Gastrocnemius medialis (tissue), 4 donors: ENCODE results near the gene USP44. TPM values are rescaled to one million over a fixed set of nuclear protein-coding genes. Genes with fewer than 3 reads are reported as not detected.
A peak's percentile ranks its signal among the peaks of the same experiment; 100 is the strongest.

Experiments
- ATAC-seq, 2 donors: fragments of 150-250 bp; one replicate each; pipeline ENCODE4 v1.9.1; 2016
- DNase-seq, 2 donors: peaks; one replicate each; pipeline ENCODE4 v3.0.0-alpha.2; 2019
- H3K27ac ChIP-seq, 4 donors: fragments of 200-600 bp; sonication (generic); 1 replicate in 1 of 4; 2 replicates in 3 of 4; pipeline ENCODE4 v1.5.1; 2016 to 2018; ENCODE audit warnings: mild to moderate bottlenecking in 2 of 4, moderate library complexity in 1 of 4
- H3K27me3 ChIP-seq, 3 donors: fragments of 200-600 bp; sonication (generic) in 2 of 3; 1 replicate in 1 of 3; 2 replicates in 2 of 3; pipeline versions ENCODE4 v1.5.1 to v1.6.0; 2016 to 2019; ENCODE audit warnings: mild to moderate bottlenecking in 1 of 3, moderate library complexity in 1 of 3
- H3K36me3 ChIP-seq, 2 donors: fragments of 200-600 bp; sonication (generic) in 1 of 2; one replicate each; pipeline ENCODE4 v1.5.1; 2017 to 2018
- H3K4me1 ChIP-seq, 2 donors: fragments of 200-600 bp; sonication (generic) in 1 of 2; one replicate each; pipeline ENCODE4 v1.5.1; 2016 to 2017; ENCODE audit warnings: mild to moderate bottlenecking in 2 of 2
- H3K4me3 ChIP-seq, 4 donors: fragments of 200-600 bp; sonication (generic) in 3 of 4; 1 replicate in 1 of 4; 2 replicates in 3 of 4; pipeline ENCODE4 v1.5.1; 2016 to 2019; ENCODE audit warnings: mild to moderate bottlenecking in 2 of 4
- H3K9me3 ChIP-seq, 3 donors: fragments of 200-600 bp; sonication (generic) in 2 of 3; 1 replicate in 1 of 3; 2 replicates in 2 of 3; pipeline ENCODE4 v1.5.1; 2016 to 2019
- POLR2A ChIP-seq, 2 donors: fragments of 450-650 bp; IDR thresholded peaks; one replicate each; pipeline ENCODE4 v1.6.1; 2017; ENCODE audit warnings: antibody characterized with exemption in 2 of 2, mild to moderate bottlenecking in 2 of 2, moderate library complexity in 2 of 2
- in situ Hi-C, 4 donors: fragments of 200-750 bp; cut with MboI; loops; one replicate each; pipeline versions ENCODE4 v1.15.0 to v1.8.0; 2017; ENCODE audit warnings: low sequenced_read_pairs in 4 of 4
- intact Hi-C: fragments of 100-400 bp; cut with DNase I; formaldehyde crosslinking; loops from one replicate; pipeline ENCODE4 v1.15.1; 2023; ENCODE audit warnings: low total_unique reads
- total RNA-seq, 4 donors: library from RNA; depleted of rRNA; stranded (reverse); fragments of >200 nt; gene quantifications; one replicate each; pipeline versions ENCODE4 v1.1.0 to v1.2.3, GENCODE V29; 2016
- TF ChIP-seq, protein P1 (sequence below), 5 experiments: fragments of 450-650 bp in 3 of 5; fragments of 200-600 bp in 2 of 5; sonication (generic) in 2 of 5; IDR thresholded peaks in 4 of 5; conservative IDR thresholded peaks in 1 of 5; 1 replicate in 4 of 5; 2 replicates in 1 of 5; pipeline ENCODE4 v1.5.1; 2016 to 2019; ENCODE audit warnings: antibody characterized with exemption in 5 of 5, mild to moderate bottlenecking in 3 of 5, moderate library complexity in 3 of 5

USP44 gene
- total RNA-seq, 4 donors from 2014 or later, result 0.07 to 0.42 (median 0.34) TPM

- TF ChIP-seq, protein P1, sequence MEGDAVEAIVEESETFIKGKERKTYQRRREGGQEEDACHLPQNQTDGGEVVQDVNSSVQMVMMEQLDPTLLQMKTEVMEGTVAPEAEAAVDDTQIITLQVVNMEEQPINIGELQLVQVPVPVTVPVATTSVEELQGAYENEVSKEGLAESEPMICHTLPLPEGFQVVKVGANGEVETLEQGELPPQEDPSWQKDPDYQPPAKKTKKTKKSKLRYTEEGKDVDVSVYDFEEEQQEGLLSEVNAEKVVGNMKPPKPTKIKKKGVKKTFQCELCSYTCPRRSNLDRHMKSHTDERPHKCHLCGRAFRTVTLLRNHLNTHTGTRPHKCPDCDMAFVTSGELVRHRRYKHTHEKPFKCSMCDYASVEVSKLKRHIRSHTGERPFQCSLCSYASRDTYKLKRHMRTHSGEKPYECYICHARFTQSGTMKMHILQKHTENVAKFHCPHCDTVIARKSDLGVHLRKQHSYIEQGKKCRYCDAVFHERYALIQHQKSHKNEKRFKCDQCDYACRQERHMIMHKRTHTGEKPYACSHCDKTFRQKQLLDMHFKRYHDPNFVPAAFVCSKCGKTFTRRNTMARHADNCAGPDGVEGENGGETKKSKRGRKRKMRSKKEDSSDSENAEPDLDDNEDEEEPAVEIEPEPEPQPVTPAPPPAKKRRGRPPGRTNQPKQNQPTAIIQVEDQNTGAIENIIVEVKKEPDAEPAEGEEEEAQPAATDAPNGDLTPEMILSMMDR (IDR thresholded peaks at IDR 0.05 in 4 of 5, conservative IDR thresholded peaks at IDR 0.05 in 1 of 5), result no peak
- TF ChIP-seq POLR2A (IDR thresholded peaks at IDR 0.05), result no peak
- H3K36me3 ChIP-seq, result peaks cover 0 to 40% of the 10 kb centered on the region in 2 donors
- no peak overlapping the region for H3K27ac ChIP-seq
- intact Hi-C loops (no loop called here), in situ Hi-C loops (no loop called here)
- no peak overlapping the region for H3K4me3 ChIP-seq
- ATAC-seq (no peak), DNase-seq (no peak)
- no peaks in the 10 kb centered on the region for H3K9me3 ChIP-seq
- no peaks in the 10 kb centered on the region for H3K27me3 ChIP-seq
- peaks cover 35 to 38% of the 10 kb centered on the region in 2 donors for H3K4me1 ChIP-seq
These were observed 71.0 kb downstream of the USP44 start for GRCh38 chr12:95480230-95480629.

GRCh38 chr12:95474660-95474958 lies 76.7 kb downstream of the USP44 start:
- DNase-seq, result no peak
- TF ChIP-seq, protein P1 (IDR thresholded peaks at IDR 0.05 in 4 of 5, conservative IDR thresholded peaks at IDR 0.05 in 1 of 5), result no peak
- TF ChIP-seq POLR2A (IDR thresholded peaks at IDR 0.05), result no peak
- Histone ChIP-seq H3K27ac (peak overlapping the region; percentile 93 to 99 (median 96)), H3K4me3 (peak overlapping the region; percentile 81 to 100 (median 90)), H3K9me3 (no peaks in the 10 kb centered on the region), H3K4me1 (peaks cover 14 to 34% of the 10 kb centered on the region in 2 donors), H3K36me3 (peaks cover 0 to 32% of the 10 kb centered on the region in 2 donors), H3K27me3 (no peaks in the 10 kb centered on the region)
- in situ Hi-C loops (loop anchor here in 1 of 4 donors (5.0 kb wide), 1 partner anchor 87 kb away; no protein-coding TSS in a partner anchor), intact Hi-C loops (loop anchor here (1.0 to 10.0 kb wide), 3 partner anchors 257 to 560 kb away; partner anchors contain the start of genes FGD6, LTA4H, NDUFA12 and VEZT)
- no peak for ATAC-seq

- no peaks in the 10 kb centered on the region for H3K9me3 ChIP-seq
- in situ Hi-C loops (loop anchor here in 1 of 4 donors (5.0 kb wide), 1 partner anchor 87 kb away; no protein-coding TSS in a partner anchor), intact Hi-C loops (loop anchor here (1.0 to 10.0 kb wide), 5 partner anchors 89 to 561 kb away; partner anchors contain the start of genes FGD6, LTA4H, NDUFA12 and NR2C1)
- ATAC-seq (peak; percentile 94 to 97), DNase-seq (peak; percentile 96 to 97)
- TF ChIP-seq, protein P1 (IDR thresholded peaks at IDR 0.05 in 4 of 5, conservative IDR thresholded peaks at IDR 0.05 in 1 of 5), result no peak
- peak; percentile 77 to 80 for TF ChIP-seq POLR2A (IDR thresholded peaks at IDR 0.05)
- H3K4me1 ChIP-seq, result peaks cover 14 to 34% of the 10 kb centered on the region in 2 donors
- H3K27ac ChIP-seq, result peak within 1 kb of the TSS; percentile 93 to 99 (median 96)
- no peaks in the 10 kb centered on the region for H3K27me3 ChIP-seq
- H3K4me3 ChIP-seq, result peak within 1 kb of the TSS; percentile 81 to 100 (median 90)
- H3K36me3 ChIP-seq, result peaks cover 0 to 32% of the 10 kb centered on the region in 2 donors
These were observed 77.2 kb downstream of the USP44 start, which contains the start of gene METAP2 for GRCh38 chr12:95473884-95474659. METAP2 (plus strand) TSS chr12:95474152; CDS start chr12:95474180, 28 bp downstream.

DNA sequence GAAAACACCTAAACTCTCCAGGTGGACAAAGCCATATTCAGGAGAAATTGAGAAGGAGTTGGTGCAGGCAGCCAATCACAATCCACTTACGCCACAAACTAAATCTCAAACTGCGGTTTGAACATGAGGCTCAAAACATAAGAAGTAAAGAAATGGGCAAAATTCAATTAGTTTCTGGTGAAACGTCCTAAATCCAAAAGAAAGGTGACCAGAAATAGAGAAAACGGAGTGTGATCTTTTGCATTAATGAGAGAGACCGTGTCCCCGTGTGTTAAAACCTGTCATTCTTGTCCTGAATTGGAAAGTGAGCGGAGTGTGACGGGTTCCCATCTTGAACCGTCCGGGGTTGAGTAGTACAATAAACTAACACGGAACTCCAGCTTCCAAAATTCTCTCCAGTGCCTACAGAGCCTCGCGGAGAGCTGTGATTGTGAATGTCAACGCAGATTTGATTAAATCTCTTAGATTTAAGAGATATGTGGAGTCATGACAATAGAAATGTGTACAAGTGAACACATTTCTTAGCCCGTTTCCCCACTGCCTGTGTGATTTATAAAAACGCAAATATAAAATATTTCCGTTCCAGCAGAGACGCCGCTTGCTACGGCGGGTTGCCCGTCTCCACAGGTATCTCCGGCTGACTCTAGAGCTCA lies 77.9 kb downstream of the USP44 start:
- Histone ChIP-seq H3K27me3 (no peaks in the 10 kb centered on the region), H3K36me3 (peaks cover 0 to 25% of the 10 kb centered on the region in 2 donors), H3K27ac (peak overlapping the region; percentile 93 to 99 (median 96)), H3K4me1 (peaks cover 14 to 27% of the 10 kb centered on the region in 2 donors), H3K4me3 (peak overlapping the region; percentile 81 to 100 (median 90)), H3K9me3 (no peaks in the 10 kb centered on the region)
- TF ChIP-seq, protein P1 (IDR thresholded peaks at IDR 0.05 in 4 of 5, conservative IDR thresholded peaks at IDR 0.05 in 1 of 5), result no peak
- TF ChIP-seq POLR2A (IDR thresholded peaks at IDR 0.05), result no peak
- ATAC-seq (peak; percentile 86 to 89), DNase-seq (peak; percentile 15 to 36)
- intact Hi-C loops (loop anchor here (2.0 to 10.0 kb wide), 4 partner anchors 89 to 561 kb away; partner anchors contain the start of genes LTA4H, NDUFA12 and NR2C1), in situ Hi-C loops (loop anchor here in 1 of 4 donors (5.0 kb wide), 1 partner anchor 86 kb away; no protein-coding TSS in a partner anchor)
